ENCODE data around the gene TINCR.

DNA sequence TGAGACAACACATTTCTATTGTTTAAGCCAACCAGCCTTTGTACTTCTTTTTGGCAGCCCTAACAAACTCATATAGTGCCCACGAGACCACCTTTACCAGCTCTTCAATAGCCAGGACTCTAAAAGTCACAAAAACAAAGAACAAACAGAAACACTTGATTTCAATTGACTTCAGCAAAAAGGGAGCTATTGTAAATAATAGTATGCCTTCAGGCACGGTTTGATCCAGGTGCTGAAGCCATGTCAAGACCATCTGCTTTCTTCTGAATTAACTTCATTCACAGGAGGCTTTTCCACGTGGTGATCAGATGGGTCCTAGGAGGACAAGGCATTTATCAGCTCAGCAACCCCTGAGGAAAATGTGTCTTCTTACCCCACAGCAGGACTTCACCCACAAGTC is 53.8 kb downstream of the TINCR start:
- TF ChIP-seq ZNF577 (CRISPR knock-in tag; IDR thresholded peaks at IDR 0.05; ENCODE audit: borderline replicate concordance, low read depth) = no peak
- TF ChIP-seq ZBTB21 (CRISPR knock-in tag; IDR thresholded peaks at IDR 0.05) = no peak

All from HepG2 (cell line).